Measurements from ENCODE around the gene FOSL1. TPM values are rescaled to one million over a fixed set of nuclear protein-coding genes. Genes with fewer than 3 reads are reported as not detected.
"Not testable (repeated sequence)": the region's sequence is repeated elsewhere in the genome, so short reads cannot be mapped to it uniquely, and the experiment has no call there.

The FOSL1 gene
- total RNA-seq, 3 donors from 2014 or later (not counting 1 experiment from before 2014, with no cell fraction given): 3.4 to 9.0 (median 6.8) TPM

- H3K27ac ChIP-seq (ENCODE audit: low read length): no peak overlapping the region
- Mint-ChIP-seq H3K27ac (no peak overlapping the region), H3K4me3 (no peak overlapping the region), H3K36me3 (peaks cover 7% of the 10 kb centered on the region), H3K27me3 (ENCODE audit: low read depth in 2 of 2) (no peaks in the 10 kb centered on the region), H3K4me1 (peaks cover 15 to 24% of the 10 kb centered on the region in 2 donors), H3K9me3 (no peaks in the 10 kb centered on the region)
- no peaks in the 10 kb centered on the region for H3K27me3 ChIP-seq (ENCODE audit: control insufficient read depth, insufficient read depth, low read length)
- intact Hi-C loops (cut with micrococcal nuclease): no loop called here
- 84% methylated on average over 16 of the region's 16 CpGs for WGBS (ENCODE audit: insufficient coverage)
- H3K4me3 ChIP-seq (ENCODE audit: low read length): no peak overlapping the region
- peaks cover 39% of the 10 kb centered on the region for H3K36me3 ChIP-seq (ENCODE audit: control insufficient read depth, insufficient read depth, low read length)
- peaks cover 4% of the 10 kb centered on the region for H3K9me3 ChIP-seq (ENCODE audit: control insufficient read depth, insufficient read depth, low read length)
- ATAC-seq (no peak), DNase-seq (peak in 1 of 2 donors; percentile 12)
- peaks cover 13% of the 10 kb centered on the region for H3K4me1 ChIP-seq (ENCODE audit: control insufficient read depth, insufficient read depth, low read length)
- no peak for TF ChIP-seq CTCF (IDR thresholded peaks at IDR 0.05)
These were observed 50.4 kb downstream of the FOSL1 start for GRCh38 chr11:65849771-65850216.

- no peak overlapping the region for H3K27ac ChIP-seq (ENCODE audit: low read length)
- no peak for ATAC-seq
These were observed 50.8 kb downstream of the FOSL1 start for GRCh38 chr11:65849366-65849765.

GRCh38 chr11:65848693-65849092 is 51.5 kb downstream of the FOSL1 start:
- H3K9me3 ChIP-seq (ENCODE audit: control insufficient read depth, insufficient read depth, low read length); H3K9me3 Mint-ChIP-seq; H3K27ac ChIP-seq (ENCODE audit: low read length); H3K4me1 ChIP-seq (ENCODE audit: control insufficient read depth, insufficient read depth, low read length); H3K27ac Mint-ChIP-seq; H3K4me3 Mint-ChIP-seq; intact Hi-C loops (cut with micrococcal nuclease); H3K36me3 Mint-ChIP-seq; H3K27me3 ChIP-seq (ENCODE audit: control insufficient read depth, insufficient read depth, low read length); H3K4me3 ChIP-seq (ENCODE audit: low read length); H3K27me3 Mint-ChIP-seq (ENCODE audit: low read depth in 2 of 2); ATAC-seq: not testable (repeated sequence)
- WGBS (ENCODE audit: insufficient coverage): 76% methylated on average over 7 of the region's 7 CpGs
- peak in 1 of 2 donors; percentile 3 for DNase-seq
- H3K4me1 Mint-ChIP-seq: peaks cover 4 to 13% of the 10 kb centered on the region in 2 donors
- peaks cover 28% of the 10 kb centered on the region for H3K36me3 ChIP-seq (ENCODE audit: control insufficient read depth, insufficient read depth, low read length)

More at GRCh38 chr11:65849366-65849765, 50.8 kb downstream of the FOSL1 start:
- 88% methylated on average over 8 of the region's 8 CpGs for WGBS (ENCODE audit: insufficient coverage)
- Histone ChIP-seq H3K27me3 (ENCODE audit: control insufficient read depth, insufficient read depth, low read length) (no peaks in the 10 kb centered on the region), H3K36me3 (ENCODE audit: control insufficient read depth, insufficient read depth, low read length) (peaks cover 35% of the 10 kb centered on the region), H3K4me1 (ENCODE audit: control insufficient read depth, insufficient read depth, low read length) (peaks cover 10% of the 10 kb centered on the region), H3K9me3 (ENCODE audit: control insufficient read depth, insufficient read depth, low read length) (peaks cover 4% of the 10 kb centered on the region), H3K4me3 (ENCODE audit: low read length) (no peak overlapping the region)
- H3K27ac Mint-ChIP-seq: no peak overlapping the region
- no peaks in the 10 kb centered on the region for H3K9me3 Mint-ChIP-seq
- peaks cover 3% of the 10 kb centered on the region for H3K36me3 Mint-ChIP-seq
- no peaks in the 10 kb centered on the region for H3K27me3 Mint-ChIP-seq (ENCODE audit: low read depth in 2 of 2)
- no peak overlapping the region for H3K4me3 Mint-ChIP-seq
- DNase-seq: no peak
- TF ChIP-seq CTCF (IDR thresholded peaks at IDR 0.05): no peak
- peaks cover 11 to 20% of the 10 kb centered on the region in 2 donors for H3K4me1 Mint-ChIP-seq
- intact Hi-C loops (cut with micrococcal nuclease): no loop called here

GRCh38 chr11:65847746-65848145 is 52.4 kb downstream of the FOSL1 start:
- TF ChIP-seq CTCF (IDR thresholded peaks at IDR 0.05): no peak
- no peaks in the 10 kb centered on the region for H3K4me1 ChIP-seq (ENCODE audit: control insufficient read depth, insufficient read depth, low read length)
- peaks cover 19% of the 10 kb centered on the region for H3K36me3 ChIP-seq (ENCODE audit: control insufficient read depth, insufficient read depth, low read length)
- Mint-ChIP-seq H3K27me3 (ENCODE audit: low read depth in 2 of 2) (no peaks in the 10 kb centered on the region), H3K36me3 (no peaks in the 10 kb centered on the region), H3K27ac (no peak overlapping the region), H3K4me3 (no peak overlapping the region), H3K9me3 (no peaks in the 10 kb centered on the region), H3K4me1 (peaks cover 0 to 8% of the 10 kb centered on the region in 2 donors)
- no peaks in the 10 kb centered on the region for H3K27me3 ChIP-seq (ENCODE audit: control insufficient read depth, insufficient read depth, low read length)
- DNase-seq (no peak), ATAC-seq (no peak)
- no peak overlapping the region for H3K4me3 ChIP-seq (ENCODE audit: low read length)
- intact Hi-C loops (cut with micrococcal nuclease): no loop called here
- H3K27ac ChIP-seq (ENCODE audit: low read length): no peak overlapping the region
- H3K9me3 ChIP-seq (ENCODE audit: control insufficient read depth, insufficient read depth, low read length): peaks cover 4% of the 10 kb centered on the region
- 91% methylated on average over 3 of the region's 3 CpGs for WGBS (ENCODE audit: insufficient coverage)
